GM21381 (cell line): ENCODE data around the gene IFT122.
"Not testable (repeated sequence)": the region's sequence is repeated elsewhere in the genome, so short reads cannot be mapped to it uniquely, and the experiment has no call there.

Experiments
- ATAC-seq: cut with Tn5 transposase; IDR thresholded peaks from one replicate; pipeline ENCODE4 v1.9.1; 2021; ENCODE audit warnings: mild to moderate bottlenecking, moderate library complexity; ENCODE audit not compliant: unreplicated experiment

IFT122 gene

GRCh38 chr3:129439817-129440617 is at the start of gene IFT122, which contains the start of gene MBD4:
Gene IFT122 (plus strand): TSS chr3:129440224. CDS start chr3:129440331, 107 bp downstream.
Gene MBD4 (minus strand): TSS chr3:129439948. CDS start chr3:129439833, 115 bp downstream.
- ATAC-seq: peak; percentile 85

GRCh38 chr3:129391583-129391982 is 48.4 kb upstream of the IFT122 start:
- ATAC-seq: not testable (repeated sequence)

- not testable (repeated sequence) for ATAC-seq
Measured at GRCh38 chr3:129392106-129392887, 47.7 kb upstream of the IFT122 start.

- no peak for ATAC-seq
Measured at GRCh38 chr3:129393271-129393670, 46.8 kb upstream of the IFT122 start.

- ATAC-seq: not testable (repeated sequence)
Measured at GRCh38 chr3:129393760-129394564, 46.1 kb upstream of the IFT122 start.

GRCh38 chr3:129398803-129399144 is 41.2 kb upstream of the IFT122 start:
- ATAC-seq: peak; percentile 5

- ATAC-seq: peak; percentile 71
Measured at GRCh38 chr3:129399145-129399894, 40.7 kb upstream of the IFT122 start.

GRCh38 chr3:129399895-129400357 is 40.1 kb upstream of the IFT122 start:
- no peak for ATAC-seq

- no peak for ATAC-seq
Measured at GRCh38 chr3:129402210-129402609, 37.8 kb upstream of the IFT122 start.

- ATAC-seq: no peak
Measured at GRCh38 chr3:129402616-129403015, 37.4 kb upstream of the IFT122 start.

- no peak for ATAC-seq
Measured at GRCh38 chr3:129403450-129403849, 36.6 kb upstream of the IFT122 start.

GRCh38 chr3:129404130-129404529 is 35.9 kb upstream of the IFT122 start:
- ATAC-seq: no peak

- no peak for ATAC-seq
Measured at GRCh38 chr3:129404610-129405009, 35.4 kb upstream of the IFT122 start.

GRCh38 chr3:129409541-129409940 is 30.5 kb upstream of the IFT122 start:
- no peak for ATAC-seq

GRCh38 chr3:129410971-129411370 is 29.1 kb upstream of the IFT122 start:
- ATAC-seq: no peak

GRCh38 chr3:129412542-129413198 is 27.4 kb upstream of the IFT122 start:
- ATAC-seq: no peak

GRCh38 chr3:129413238-129413637 is 26.8 kb upstream of the IFT122 start:
- not testable (repeated sequence) for ATAC-seq

GRCh38 chr3:129413687-129414506 is 26.1 kb upstream of the IFT122 start:
- no peak for ATAC-seq

GRCh38 chr3:129415378-129415777 is 24.6 kb upstream of the IFT122 start:
- ATAC-seq: no peak
